ENCODE results near the gene ZNF350.
"Not testable (repeated sequence)": the region's sequence is repeated elsewhere in the genome, so short reads cannot be mapped to it uniquely, and the experiment has no call there.

Gene ZNF350

DNA sequence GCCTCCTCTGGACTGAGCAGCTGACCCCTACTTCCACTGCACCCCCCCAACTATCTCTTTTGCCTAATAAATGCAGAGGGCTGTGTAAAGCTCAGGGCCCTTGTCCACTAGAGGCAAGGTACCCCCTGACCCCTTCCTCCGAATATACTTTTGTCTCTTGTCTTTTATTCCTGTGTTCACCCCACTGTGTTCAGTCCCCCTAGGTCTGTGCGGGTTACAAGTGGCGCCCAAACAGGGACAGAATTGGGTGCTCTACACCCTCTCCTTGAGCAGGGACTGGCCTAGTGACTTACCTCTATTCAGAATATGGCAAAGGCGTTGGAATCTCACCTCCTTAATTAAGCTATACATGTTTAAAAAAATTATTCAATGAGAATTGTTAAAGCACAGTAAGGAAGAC lies 15.0 kb downstream of the ZNF350 start:
- DNase-seq (ENCODE audit: insufficient read length, low spot score) = no peak
- FAIRE-seq = no peak
- TF ChIP-seq PAX5 (IDR thresholded peaks at IDR 0.05; ENCODE audit: insufficient read depth, low read length, severe bottlenecking) (no peak), SPI1 (IDR thresholded peaks at IDR 0.05; ENCODE audit: low read depth, low read length) (no peak), POLR2A (IDR thresholded peaks at IDR 0.05; ENCODE audit: low read depth, low read length) (no peak), POLR2AphosphoS5 (IDR thresholded peaks at IDR 0.05; ENCODE audit: low read depth, low read length) (no peak), POU2F2 (IDR thresholded peaks at IDR 0.05; ENCODE audit: low read depth, low read length) (no peak), TAF1 (IDR thresholded peaks at IDR 0.05; ENCODE audit: low read depth, low read length) (no peak)

GRCh38 chr19:51970718-51971117 lies 15.9 kb downstream of the ZNF350 start:
- no peak for TF ChIP-seq POU2F2 (IDR thresholded peaks at IDR 0.05; ENCODE audit: low read depth, low read length)
- TF ChIP-seq POLR2AphosphoS5 (IDR thresholded peaks at IDR 0.05; ENCODE audit: low read depth, low read length) = no peak
- TF ChIP-seq POLR2A (IDR thresholded peaks at IDR 0.05; ENCODE audit: low read depth, low read length) = no peak
- TF ChIP-seq SPI1 (IDR thresholded peaks at IDR 0.05; ENCODE audit: low read depth, low read length) = no peak
- no peak for TF ChIP-seq TAF1 (IDR thresholded peaks at IDR 0.05; ENCODE audit: low read depth, low read length)
- TF ChIP-seq PAX5 (IDR thresholded peaks at IDR 0.05; ENCODE audit: insufficient read depth, low read length, severe bottlenecking) = no peak
- FAIRE-seq = no peak
- no peak for DNase-seq (ENCODE audit: insufficient read length, low spot score)

DNA sequence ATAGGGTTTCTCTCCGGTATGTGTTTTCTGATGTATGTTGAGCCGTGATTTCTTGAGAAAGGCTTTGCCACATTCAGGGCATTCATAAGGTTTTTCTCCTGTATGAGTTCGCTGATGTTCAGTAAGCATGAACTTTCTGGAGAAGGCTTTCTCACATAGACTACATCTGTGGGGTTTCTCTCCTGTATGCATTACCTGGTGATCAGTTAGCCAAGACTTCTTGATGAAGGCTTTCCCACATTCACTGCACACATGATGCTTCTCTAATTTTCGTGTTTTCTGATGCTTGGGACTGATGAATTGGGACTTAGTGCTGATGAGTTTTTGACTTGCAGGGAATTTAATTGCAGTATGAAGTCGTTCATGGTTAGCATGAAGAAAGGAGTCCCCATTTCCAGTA lies 21.1 kb downstream of the ZNF350 start:
- no peak for TF ChIP-seq POLR2A (IDR thresholded peaks at IDR 0.05; ENCODE audit: low read depth, low read length)
- no peak for TF ChIP-seq SPI1 (IDR thresholded peaks at IDR 0.05; ENCODE audit: low read depth, low read length)
- no peak for TF ChIP-seq PAX5 (IDR thresholded peaks at IDR 0.05; ENCODE audit: insufficient read depth, low read length, severe bottlenecking)
- no peak for TF ChIP-seq POLR2AphosphoS5 (IDR thresholded peaks at IDR 0.05; ENCODE audit: low read depth, low read length)
- no peak for TF ChIP-seq TAF1 (IDR thresholded peaks at IDR 0.05; ENCODE audit: low read depth, low read length)
- no peak for TF ChIP-seq POU2F2 (IDR thresholded peaks at IDR 0.05; ENCODE audit: low read depth, low read length)
- DNase-seq (ENCODE audit: insufficient read length, low spot score) (no peak), FAIRE-seq (no peak)

GRCh38 chr19:51960621-51961233 lies 25.9 kb downstream of the ZNF350 start:
- DNase-seq (ENCODE audit: insufficient read length, low spot score); FAIRE-seq: not testable (repeated sequence)

- FAIRE-seq (no peak), DNase-seq (ENCODE audit: insufficient read length, low spot score) (no peak)
- no peak for TF ChIP-seq PAX5 (IDR thresholded peaks at IDR 0.05; ENCODE audit: insufficient read depth, low read length, severe bottlenecking)
- no peak for TF ChIP-seq TAF1 (IDR thresholded peaks at IDR 0.05; ENCODE audit: low read depth, low read length)
- TF ChIP-seq POLR2AphosphoS5 (IDR thresholded peaks at IDR 0.05; ENCODE audit: low read depth, low read length) = no peak
- no peak for TF ChIP-seq POLR2A (IDR thresholded peaks at IDR 0.05; ENCODE audit: low read depth, low read length)
- no peak for TF ChIP-seq POU2F2 (IDR thresholded peaks at IDR 0.05; ENCODE audit: low read depth, low read length)
- no peak for TF ChIP-seq SPI1 (IDR thresholded peaks at IDR 0.05; ENCODE audit: low read depth, low read length)
Observed at GRCh38 chr19:51959791-51960190, 26.8 kb downstream of the ZNF350 start.

GRCh38 chr19:51957846-51958245 lies 28.8 kb downstream of the ZNF350 start:
- FAIRE-seq; DNase-seq (ENCODE audit: insufficient read length, low spot score): not testable (repeated sequence)

DNA sequence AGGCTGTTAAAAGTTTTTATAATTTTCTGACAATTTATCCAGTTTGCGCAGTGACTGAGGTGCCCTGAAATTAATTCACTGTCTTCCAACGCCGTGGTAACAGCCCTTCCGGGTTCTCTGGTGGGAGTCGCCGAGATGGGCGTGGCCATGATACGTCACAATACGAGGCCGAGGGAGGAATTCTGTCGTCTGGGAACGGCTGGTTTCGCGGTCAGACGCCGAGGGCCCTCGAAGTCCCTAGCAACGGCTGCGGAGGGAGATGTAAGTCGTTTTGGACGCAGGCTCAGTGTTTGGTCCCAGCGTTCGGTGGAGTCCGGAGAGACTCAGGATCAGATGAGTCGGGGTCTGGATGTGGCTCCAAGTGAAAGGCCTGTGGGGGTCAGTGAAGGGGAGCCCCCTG lies 37.7 kb downstream of the ZNF350 start:
- no peak for DNase-seq (ENCODE audit: insufficient read length, low spot score)
- no peak for FAIRE-seq
- no peak for TF ChIP-seq POLR2AphosphoS5 (IDR thresholded peaks at IDR 0.05; ENCODE audit: low read depth, low read length)
- TF ChIP-seq PAX5 (IDR thresholded peaks at IDR 0.05; ENCODE audit: insufficient read depth, low read length, severe bottlenecking) = no peak
- no peak for TF ChIP-seq SPI1 (IDR thresholded peaks at IDR 0.05; ENCODE audit: low read depth, low read length)
- TF ChIP-seq POU2F2 (IDR thresholded peaks at IDR 0.05; ENCODE audit: low read depth, low read length) = no peak
- no peak for TF ChIP-seq POLR2A (IDR thresholded peaks at IDR 0.05; ENCODE audit: low read depth, low read length)
- no peak for TF ChIP-seq TAF1 (IDR thresholded peaks at IDR 0.05; ENCODE audit: low read depth, low read length)

GRCh38 chr19:51946602-51947001 lies 40.0 kb downstream of the ZNF350 start:
- FAIRE-seq (no peak), DNase-seq (ENCODE audit: insufficient read length, low spot score) (no peak)
- TF ChIP-seq POLR2A (IDR thresholded peaks at IDR 0.05; ENCODE audit: low read depth, low read length) (no peak), SPI1 (IDR thresholded peaks at IDR 0.05; ENCODE audit: low read depth, low read length) (no peak), TAF1 (IDR thresholded peaks at IDR 0.05; ENCODE audit: low read depth, low read length) (no peak), POLR2AphosphoS5 (IDR thresholded peaks at IDR 0.05; ENCODE audit: low read depth, low read length) (no peak), PAX5 (IDR thresholded peaks at IDR 0.05; ENCODE audit: insufficient read depth, low read length, severe bottlenecking) (no peak), POU2F2 (IDR thresholded peaks at IDR 0.05; ENCODE audit: low read depth, low read length) (no peak)

GRCh38 chr19:51944798-51945552 lies 41.7 kb downstream of the ZNF350 start:
- no peak for DNase-seq (ENCODE audit: insufficient read length, low spot score)
- TF ChIP-seq POLR2A (IDR thresholded peaks at IDR 0.05; ENCODE audit: low read depth, low read length) (no peak), PAX5 (IDR thresholded peaks at IDR 0.05; ENCODE audit: insufficient read depth, low read length, severe bottlenecking) (no peak), POLR2AphosphoS5 (IDR thresholded peaks at IDR 0.05; ENCODE audit: low read depth, low read length) (no peak), SPI1 (IDR thresholded peaks at IDR 0.05; ENCODE audit: low read depth, low read length) (no peak), POU2F2 (IDR thresholded peaks at IDR 0.05; ENCODE audit: low read depth, low read length) (no peak), TAF1 (IDR thresholded peaks at IDR 0.05; ENCODE audit: low read depth, low read length) (no peak)
- peak; percentile 33 for FAIRE-seq

DNA sequence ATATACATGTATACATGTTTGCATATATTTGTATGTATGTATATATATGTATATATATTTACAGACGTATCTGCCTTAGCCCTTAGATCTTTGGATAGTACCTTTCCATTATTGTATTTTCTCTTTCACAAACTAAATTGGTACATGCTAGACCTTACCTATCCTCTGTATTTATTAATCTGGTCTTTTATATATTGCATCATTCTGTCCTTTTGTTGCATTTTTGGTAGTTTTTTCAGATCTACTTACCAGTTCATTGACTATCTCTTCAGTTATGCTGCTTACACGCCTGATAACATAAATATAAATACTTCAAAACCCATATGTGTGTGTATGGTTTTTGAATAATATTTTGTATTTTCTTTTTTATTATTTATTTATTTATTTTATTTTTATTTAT lies 47.7 kb downstream of the ZNF350 start:
- FAIRE-seq (no peak), DNase-seq (ENCODE audit: insufficient read length, low spot score) (no peak)
- TF ChIP-seq PAX5 (IDR thresholded peaks at IDR 0.05; ENCODE audit: insufficient read depth, low read length, severe bottlenecking) (no peak), POU2F2 (IDR thresholded peaks at IDR 0.05; ENCODE audit: low read depth, low read length) (no peak), SPI1 (IDR thresholded peaks at IDR 0.05; ENCODE audit: low read depth, low read length) (no peak), POLR2AphosphoS5 (IDR thresholded peaks at IDR 0.05; ENCODE audit: low read depth, low read length) (no peak), TAF1 (IDR thresholded peaks at IDR 0.05; ENCODE audit: low read depth, low read length) (no peak), POLR2A (IDR thresholded peaks at IDR 0.05; ENCODE audit: low read depth, low read length) (no peak)
